ENCODE results near the gene CYBB.

- no peak for TF ChIP-seq CTCF (IDR thresholded peaks at IDR 0.05)
- TF ChIP-seq POLR2A (IDR thresholded peaks at IDR 0.05): no peak
- TF ChIP-seq POLR2AphosphoS5 (IDR thresholded peaks at IDR 0.05): no peak
Observed at GRCh38 chrX:37753384-37753783, 26.5 kb upstream of the CYBB start.
